Measurements from ENCODE around the gene FNTB. TPM values are rescaled to one million over a fixed set of nuclear protein-coding genes. Genes with fewer than 3 reads are reported as not detected.

FNTB gene
- total and polyA plus RNA-seq, 2 of the 8 experiments (the other 6 are each of a cell fraction or from before 2014, with no cell fraction given): 16.0 to 20.7 TPM

DNA sequence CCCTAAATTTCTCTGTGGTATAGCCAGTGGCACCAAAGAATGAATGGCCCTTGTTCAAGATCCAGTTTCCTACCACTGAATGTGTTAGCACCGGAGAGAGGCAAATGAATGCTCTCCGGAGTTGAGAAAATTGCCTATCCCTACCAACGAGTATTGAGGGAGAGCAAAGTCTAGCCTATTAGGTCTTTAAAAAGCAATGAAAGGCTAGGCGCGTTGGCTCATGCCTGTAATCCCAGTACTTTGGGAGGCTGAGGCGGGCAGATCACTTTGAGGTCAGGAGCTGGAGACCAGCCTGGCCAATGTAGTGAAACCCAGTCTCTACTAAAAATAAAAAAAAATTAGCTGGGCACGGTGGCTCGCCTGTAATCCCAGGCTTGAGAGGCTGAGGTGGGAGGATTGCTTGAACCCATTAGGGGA is 13.7 kb upstream of the FNTB start:
- H3K27me3 ChIP-seq (replicated peaks in 1 of 4; ENCODE audit: control insufficient read depth in 3 of 4, extremely low read depth in 1 of 4, insufficient read depth in 3 of 4, low read length in 3 of 4): peaks cover 0 to 22% (median 8%) of the 10 kb centered on the region in 4 experiments; a peak in 4 of 7 replicates
- H3K4me2 ChIP-seq (ENCODE audit: insufficient read depth in 1 of 2, low read depth in 2 of 2, low read length in 2 of 2): peak overlapping the region in 1 of 2 experiments; percentile 85; a peak in 2 of 4 replicates
- 78% methylated on average over 8 of the region's 8 CpGs; no CpG with 5 or more reads in 1 of the 2 experiments for WGBS, 2 experiments (ENCODE audit: extremely low coverage in 1 of 2, insufficient coverage in 1 of 2, insufficient read length in 1 of 2, insufficient replicate concordance in 2 of 2, low coverage in 1 of 2, low lambda C conversion rate in 2 of 2, missing lambda C conversion rate in 1 of 2)
- no peak overlapping the region for H3K56ac ChIP-seq (replicated peaks; ENCODE audit: insufficient read length, low read depth, low read length)
- no peak overlapping the region for H2BK120ac ChIP-seq (replicated peaks; ENCODE audit: low read depth, low read length)
- no peaks in the 10 kb centered on the region for H3K36me3 ChIP-seq (ENCODE audit: control insufficient read depth in 2 of 4, insufficient read depth in 4 of 4, low read length in 3 of 4)
- peaks cover 0 to 2% of the 10 kb centered on the region in 2 experiments for H4K20me1 ChIP-seq (replicated peaks in 1 of 2; ENCODE audit: control insufficient read depth in 1 of 2, insufficient read depth in 2 of 2, low read length in 2 of 2)
- H3K79me1 ChIP-seq (ENCODE audit: low read depth, low read length): 0 out of 2 replicates have a peak, but pooled peaks cover 2% of the 10 kb centered on the region
- ChIA-PET POLR2A (ENCODE audit: partially characterized antibody) (interaction anchor here (0.7 to 1.0 kb wide), 3 partner anchors 12 to 578 kb away, joined by 3 read pairs; no protein-coding TSS in a partner anchor), CTCF (ENCODE audit: partially characterized antibody) (interaction anchor here (1.3 kb wide), 1 partner anchor 12 kb away, joined by 3 read pairs; no protein-coding TSS in a partner anchor)
- H2AFZ ChIP-seq (ENCODE audit: low read length): no peak overlapping the region
- H4K8ac ChIP-seq (ENCODE audit: extremely low read depth, insufficient read depth, low read length): no peak overlapping the region
- H2BK5ac ChIP-seq (ENCODE audit: low read depth, low read length): no peak overlapping the region
- peak overlapping the region; percentile 79; the same call in 1 of the 2 replicates for H2AK5ac ChIP-seq (ENCODE audit: low read depth, low read length)
- H3K4ac ChIP-seq (replicated peaks; ENCODE audit: insufficient read length, low read depth, low read length): peak overlapping the region; percentile 74
- H2BK12ac ChIP-seq (ENCODE audit: low read depth, low read length): peak overlapping the region; percentile 44; the same call in 1 of the 2 replicates
- no peak overlapping the region for H3K18ac ChIP-seq (ENCODE audit: extremely low read depth, low read length)
- no peak for FAIRE-seq
- H3K4me3 ChIP-seq (ENCODE audit: extremely low read depth in 1 of 4, insufficient read depth in 2 of 4, low read depth in 3 of 4, low read length in 4 of 4): peak overlapping the region in 2 of 4 experiments; percentile 72 to 94; a peak in 3 of 8 replicates
- H3K14ac ChIP-seq (ENCODE audit: insufficient read length): no peak overlapping the region
- no peak overlapping the region for H2BK15ac ChIP-seq (ENCODE audit: low read length)
- peaks cover 0 to 8% of the 10 kb centered on the region in 2 experiments; a peak in 1 of 4 replicates for H3K79me2 ChIP-seq (ENCODE audit: control insufficient read depth in 1 of 2, insufficient read depth in 2 of 2, low read length in 2 of 2)
- H3K9ac ChIP-seq (replicated peaks in 1 of 4; ENCODE audit: extremely low read depth in 1 of 4, low read depth in 3 of 4, low read length in 3 of 4): no peak overlapping the region; a peak in 1 of 7 replicates
- no peak overlapping the region for H3K23ac ChIP-seq (ENCODE audit: insufficient read length)
- peak overlapping the region; percentile 53; the same call in 1 of the 2 replicates for H2BK20ac ChIP-seq (ENCODE audit: low read length)
- no peak overlapping the region for H3K27ac ChIP-seq (ENCODE audit: low read depth, low read length)
- H4K91ac ChIP-seq (replicated peaks; ENCODE audit: insufficient read length, low read length): no peak overlapping the region
- peaks cover 5 to 35% (median 18%) of the 10 kb centered on the region in 4 experiments for H3K4me1 ChIP-seq (replicated peaks in 1 of 4; ENCODE audit: control insufficient read depth in 3 of 4, insufficient read depth in 4 of 4, low read length in 3 of 4)
- no peak for DNase-seq (ENCODE audit: low read depth in 1 of 2, low spot score in 2 of 2)
- H3K23me2 ChIP-seq (ENCODE audit: low read depth, low read length): peaks cover 2% of the 10 kb centered on the region; the same call in 1 of the 2 replicates
- H4K5ac ChIP-seq (ENCODE audit: insufficient read length, low read depth, low read length): no peak overlapping the region
- no peaks in the 10 kb centered on the region for H3K9me3 ChIP-seq (ENCODE audit: insufficient read depth in 2 of 2, low read depth in 1 of 2, low read length in 1 of 2)
- no peak for TF ChIP-seq PHF8 (conservative IDR thresholded peaks at IDR 0.05; ENCODE audit: low read depth, low read length)
- no peak for TF ChIP-seq SIRT6 (IDR thresholded peaks at IDR 0.05; ENCODE audit: low read length)
- TF ChIP-seq CEBPB (IDR thresholded peaks at IDR 0.05; ENCODE audit: low read depth, low read length): no peak
- TF ChIP-seq RXRA (IDR thresholded peaks at IDR 0.05; ENCODE audit: insufficient read depth, low read depth, low read length): no peak
- no peak for TF ChIP-seq POU5F1 (IDR thresholded peaks at IDR 0.05; ENCODE audit: low read depth, low read length)
- no peak for TF ChIP-seq ASH2L (IDR thresholded peaks at IDR 0.05; ENCODE audit: low read length)
- TF ChIP-seq SUZ12 (IDR thresholded peaks at IDR 0.05; ENCODE audit: low read length): no peak
- no peak for TF ChIP-seq CTCF (IDR thresholded peaks at IDR 0.05; ENCODE audit: control extremely low read depth in 1 of 3, insufficient read depth in 1 of 3, low read depth in 1 of 3, low read length in 3 of 3)
- no peak for TF ChIP-seq BCL11A (IDR thresholded peaks at IDR 0.05; ENCODE audit: low read depth in 2 of 2, low read length in 2 of 2)
- TF ChIP-seq POLR2A (IDR thresholded peaks at IDR 0.05; ENCODE audit: control extremely low read depth in 1 of 2, low read depth in 2 of 2, low read length in 2 of 2): no peak
- no peak for TF ChIP-seq MAX (IDR thresholded peaks at IDR 0.05)
